Effector memory CD8-positive, alpha-beta T cell (primary cell): ENCODE data around the gene LCN12.

Experiments used
- ATAC-seq: fragments of 150-1000 bp; cut with Tn5 transposase; replicated peaks from 2 replicates; pipeline ENCODE4 v1.10.0; 2021; ENCODE audit warnings: mild to moderate bottlenecking, moderate library complexity
- DNase-seq, 3 experiments: peaks; one replicate each; pipeline ENCODE4 v3.0.0; 2021
- H3K27ac Mint-ChIP-seq, 2 donors: one replicate each; pipeline ENCODE4 v1.8.0; 2022; ENCODE audit warnings: mild to moderate bottlenecking in 2 of 2, mixed read lengths in 2 of 2, moderate library complexity in 2 of 2
- H3K27me3 Mint-ChIP-seq, 2 donors: one replicate each; pipeline ENCODE4 v1.8.0; 2022; ENCODE audit warnings: mixed read lengths in 2 of 2
- H3K36me3 Mint-ChIP-seq: one replicate; pipeline ENCODE4 v1.8.0; 2022; ENCODE audit warnings: mild to moderate bottlenecking, moderate library complexity, mixed read lengths; ENCODE audit not compliant: insufficient read depth
- H3K4me1 Mint-ChIP-seq, 2 donors: one replicate each; pipeline ENCODE4 v1.8.0; 2022; ENCODE audit warnings: low read depth in 2 of 2, mixed read lengths in 2 of 2
- H3K4me3 Mint-ChIP-seq, 2 donors: one replicate each; pipeline ENCODE4 v1.8.0; 2022; ENCODE audit warnings: mild to moderate bottlenecking in 2 of 2, mixed read lengths in 2 of 2, moderate library complexity in 2 of 2
- H3K9me3 Mint-ChIP-seq, 2 donors: one replicate each; pipeline ENCODE4 v1.8.0; 2022; ENCODE audit warnings: mixed read lengths in 2 of 2

LCN12 gene

DNA sequence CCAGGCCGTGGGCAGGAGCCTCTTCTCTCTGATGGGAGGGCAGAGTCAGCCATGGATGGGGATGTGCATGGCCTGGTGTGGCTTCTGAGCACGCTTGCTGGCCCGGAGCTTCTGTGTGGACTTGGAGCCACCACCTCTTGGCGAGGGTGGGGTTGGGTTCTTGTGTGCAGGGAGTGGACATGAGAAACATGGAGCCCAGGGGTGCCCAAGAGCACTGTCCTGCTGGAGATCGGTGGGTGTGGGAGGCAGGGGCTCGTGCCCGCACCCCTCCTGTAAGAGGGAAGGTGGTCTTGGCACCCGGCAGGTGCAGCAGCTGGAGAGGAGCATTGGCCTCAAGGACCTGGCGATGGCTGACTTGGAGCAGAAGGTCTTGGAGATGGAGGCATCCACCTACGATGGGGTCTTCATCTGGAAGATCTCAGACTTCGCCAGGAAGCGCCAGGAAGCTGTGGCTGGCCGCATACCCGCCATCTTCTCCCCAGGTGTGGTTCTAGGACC, 31.3 kb upstream of the LCN12 start:
- DNase-seq (no peak), ATAC-seq (no peak)
- H3K36me3 Mint-ChIP-seq, result peaks cover 56% of the 10 kb centered on the region
- H3K27me3 Mint-ChIP-seq, result no peaks in the 10 kb centered on the region
- no peaks in the 10 kb centered on the region for H3K9me3 Mint-ChIP-seq
- H3K4me1 Mint-ChIP-seq, result peaks cover 13% of the 10 kb centered on the region in 2 donors
- no peak overlapping the region for H3K27ac Mint-ChIP-seq
- no peak overlapping the region for H3K4me3 Mint-ChIP-seq

DNA sequence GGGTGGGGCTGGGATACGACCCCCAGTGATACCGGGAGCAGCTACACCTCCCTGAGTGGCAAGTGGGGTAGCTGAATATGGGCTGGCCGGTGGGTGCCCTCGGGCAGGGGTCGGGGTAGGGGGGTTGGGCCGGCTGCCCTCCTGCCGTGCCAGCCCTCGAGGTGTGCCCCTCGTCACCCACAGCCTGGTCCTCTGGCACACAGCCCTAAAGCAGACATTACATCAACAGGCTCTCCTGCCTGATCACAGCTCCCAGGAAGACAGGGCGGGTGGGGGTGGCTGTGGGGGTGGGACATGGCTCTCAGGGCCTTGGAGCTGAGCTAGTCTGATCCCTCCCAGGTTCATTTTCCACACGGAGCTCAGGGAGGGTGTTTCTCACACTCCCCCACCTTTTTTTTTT, 30.8 kb upstream of the LCN12 start:
- no peaks in the 10 kb centered on the region for H3K27me3 Mint-ChIP-seq
- DNase-seq, result no peak
- H3K36me3 Mint-ChIP-seq, result peaks cover 52% of the 10 kb centered on the region
- no peak overlapping the region for H3K4me3 Mint-ChIP-seq
- H3K9me3 Mint-ChIP-seq, result no peaks in the 10 kb centered on the region
- ATAC-seq, result no peak
- no peak overlapping the region for H3K27ac Mint-ChIP-seq
- peaks cover 11 to 13% of the 10 kb centered on the region in 2 donors for H3K4me1 Mint-ChIP-seq

DNA sequence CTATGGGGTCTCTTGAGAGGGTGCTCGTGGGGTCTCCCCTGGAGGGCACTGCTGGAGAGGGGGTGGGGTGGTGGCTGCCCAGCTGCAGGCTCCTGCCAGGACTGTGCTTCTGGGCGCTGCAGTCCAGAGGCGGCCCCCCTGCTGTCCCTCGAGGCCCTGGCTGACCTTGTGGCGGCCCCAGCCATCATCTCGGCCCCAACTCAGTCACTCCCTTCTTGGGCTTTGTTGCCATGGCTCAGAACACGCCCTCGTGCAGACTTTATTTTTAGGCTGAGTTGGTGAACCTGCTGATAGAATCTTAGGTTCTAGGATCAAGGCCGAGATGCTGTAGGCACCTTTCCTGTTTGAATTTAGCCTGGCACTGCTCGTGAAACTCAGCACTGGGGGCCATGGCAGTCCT, 30.4 kb upstream of the LCN12 start:
- peak overlapping the region in 1 of 2 donors; percentile 54 for H3K27ac Mint-ChIP-seq
- DNase-seq (no peak), ATAC-seq (no peak)
- H3K4me3 Mint-ChIP-seq, result no peak overlapping the region
- peaks cover 10 to 11% of the 10 kb centered on the region in 2 donors for H3K4me1 Mint-ChIP-seq
- peaks cover 52% of the 10 kb centered on the region for H3K36me3 Mint-ChIP-seq
- no peaks in the 10 kb centered on the region for H3K27me3 Mint-ChIP-seq
- H3K9me3 Mint-ChIP-seq, result no peaks in the 10 kb centered on the region

GRCh38 chr9:136922540-136922939, 29.5 kb upstream of the LCN12 start:
- H3K27me3 Mint-ChIP-seq, result no peaks in the 10 kb centered on the region
- H3K36me3 Mint-ChIP-seq, result peaks cover 47% of the 10 kb centered on the region
- no peaks in the 10 kb centered on the region for H3K9me3 Mint-ChIP-seq
- H3K27ac Mint-ChIP-seq, result peak overlapping the region; percentile 35 to 54
- DNase-seq, result no peak
- ATAC-seq, result no peak
- H3K4me1 Mint-ChIP-seq, result peaks cover 3 to 4% of the 10 kb centered on the region in 2 donors
- no peak overlapping the region for H3K4me3 Mint-ChIP-seq

GRCh38 chr9:136923881-136924280, 28.2 kb upstream of the LCN12 start:
- ATAC-seq (no peak), DNase-seq (no peak)
- H3K36me3 Mint-ChIP-seq, result peaks cover 38% of the 10 kb centered on the region
- no peak overlapping the region for H3K4me3 Mint-ChIP-seq
- no peak overlapping the region for H3K27ac Mint-ChIP-seq
- H3K4me1 Mint-ChIP-seq, result peaks cover 3 to 4% of the 10 kb centered on the region in 2 donors
- H3K9me3 Mint-ChIP-seq, result no peaks in the 10 kb centered on the region
- no peaks in the 10 kb centered on the region for H3K27me3 Mint-ChIP-seq

DNA sequence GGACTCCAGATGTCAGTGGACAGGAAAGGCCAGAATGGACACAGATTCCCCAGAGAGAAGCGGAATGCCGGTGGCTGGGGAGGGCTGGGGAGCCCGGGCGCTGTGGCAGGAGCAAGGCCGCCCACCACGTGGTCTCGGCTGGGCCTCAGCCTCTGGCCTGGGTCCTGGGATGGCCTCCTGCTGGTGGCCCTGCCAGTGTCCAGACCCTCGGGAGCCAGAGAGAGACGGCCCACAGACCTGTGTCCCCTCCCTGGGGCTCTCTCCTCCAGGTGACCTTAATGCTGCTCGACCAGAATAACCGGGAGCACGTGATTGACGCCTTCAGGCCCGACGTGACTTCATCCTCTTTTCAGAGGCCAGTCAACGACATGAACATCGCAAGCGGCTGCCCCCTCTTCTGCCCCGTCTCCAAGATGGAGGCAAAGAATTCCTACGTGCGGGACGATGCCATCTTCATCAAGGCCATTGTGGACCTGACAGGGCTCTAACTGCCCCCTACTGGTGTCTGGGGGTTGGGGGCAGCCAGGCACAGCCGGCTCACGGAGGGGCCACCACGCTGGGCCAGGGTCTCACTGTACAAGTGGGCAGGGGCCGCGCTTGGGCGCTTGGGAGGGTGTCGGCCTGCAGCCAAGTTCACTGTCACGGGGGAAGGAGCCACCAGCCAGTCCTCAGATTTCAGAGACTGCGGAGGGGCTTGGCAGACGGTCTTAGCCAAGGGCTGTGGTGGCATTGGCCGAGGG, 26.5 kb upstream of the LCN12 start:
- no peak for DNase-seq
- no peaks in the 10 kb centered on the region for H3K9me3 Mint-ChIP-seq
- ATAC-seq, result no peak
- no peak overlapping the region for H3K27ac Mint-ChIP-seq
- peaks cover 23% of the 10 kb centered on the region for H3K36me3 Mint-ChIP-seq
- H3K4me1 Mint-ChIP-seq, result peaks cover 3 to 4% of the 10 kb centered on the region in 2 donors
- no peak overlapping the region for H3K4me3 Mint-ChIP-seq
- no peaks in the 10 kb centered on the region for H3K27me3 Mint-ChIP-seq

GRCh38 chr9:136926154-136926704, 25.8 kb upstream of the LCN12 start:
- no peaks in the 10 kb centered on the region for H3K27me3 Mint-ChIP-seq
- H3K9me3 Mint-ChIP-seq, result no peaks in the 10 kb centered on the region
- ATAC-seq (no peak), DNase-seq (no peak)
- peak overlapping the region in 1 of 2 donors; percentile 78 for H3K27ac Mint-ChIP-seq
- H3K4me1 Mint-ChIP-seq, result peaks cover 3 to 4% of the 10 kb centered on the region in 2 donors
- no peak overlapping the region for H3K4me3 Mint-ChIP-seq
- peaks cover 18% of the 10 kb centered on the region for H3K36me3 Mint-ChIP-seq

- DNase-seq, result no peak
- Mint-ChIP-seq H3K36me3 (peaks cover 18% of the 10 kb centered on the region), H3K4me3 (no peak overlapping the region), H3K4me1 (peaks cover 3 to 4% of the 10 kb centered on the region in 2 donors), H3K9me3 (no peaks in the 10 kb centered on the region), H3K27ac (peak overlapping the region in 1 of 2 donors; percentile 78), H3K27me3 (no peaks in the 10 kb centered on the region)
- ATAC-seq, result no peak
Observed at GRCh38 chr9:136926749-136927148, 25.3 kb upstream of the LCN12 start.

- Mint-ChIP-seq H3K4me3 (no peak overlapping the region), H3K9me3 (no peaks in the 10 kb centered on the region), H3K27me3 (no peaks in the 10 kb centered on the region), H3K27ac (no peak overlapping the region), H3K4me1 (peaks cover 4 to 5% of the 10 kb centered on the region in 2 donors), H3K36me3 (peaks cover 18% of the 10 kb centered on the region)
- DNase-seq, result no peak
- ATAC-seq, result no peak
Observed at GRCh38 chr9:136927343-136928271, 24.5 kb upstream of the LCN12 start.

- peaks cover 5 to 6% of the 10 kb centered on the region in 2 donors for H3K4me1 Mint-ChIP-seq
- H3K9me3 Mint-ChIP-seq, result no peaks in the 10 kb centered on the region
- DNase-seq (no peak), ATAC-seq (no peak)
- no peak overlapping the region for H3K27ac Mint-ChIP-seq
- H3K36me3 Mint-ChIP-seq, result peaks cover 15% of the 10 kb centered on the region
- H3K27me3 Mint-ChIP-seq, result no peaks in the 10 kb centered on the region
- no peak overlapping the region for H3K4me3 Mint-ChIP-seq
Observed at GRCh38 chr9:136928591-136928990, 23.5 kb upstream of the LCN12 start.

DNA sequence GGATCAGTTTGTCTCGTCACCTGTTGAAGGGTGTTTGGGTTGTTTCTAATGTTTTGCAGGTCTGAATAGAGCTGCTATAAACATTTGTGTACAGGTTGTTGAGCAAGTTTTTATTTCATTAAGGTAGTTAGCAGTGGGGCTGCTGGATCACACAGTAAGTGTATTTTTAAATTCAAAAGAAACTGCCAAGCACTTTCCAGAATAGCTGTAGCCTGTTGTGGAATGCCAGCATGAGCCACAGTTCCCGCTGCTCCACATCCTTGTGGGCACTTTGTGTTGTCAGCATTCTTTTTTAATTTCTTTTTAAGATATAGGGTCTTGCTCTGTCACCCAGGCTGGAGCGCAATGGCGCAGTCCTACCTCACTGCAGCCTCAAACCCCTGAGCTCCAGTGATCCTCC, 22.1 kb upstream of the LCN12 start:
- no peak overlapping the region for H3K4me3 Mint-ChIP-seq

GRCh38 chr9:136931611-136932130, 20.4 kb upstream of the LCN12 start:
- DNase-seq (no peak), ATAC-seq (no peak)
- Mint-ChIP-seq H3K27ac (peak overlapping the region; percentile 9 to 38), H3K4me3 (no peak overlapping the region), H3K36me3 (no peaks in the 10 kb centered on the region), H3K4me1 (peaks cover 5 to 11% of the 10 kb centered on the region in 2 donors), H3K27me3 (no peaks in the 10 kb centered on the region), H3K9me3 (no peaks in the 10 kb centered on the region)

More for the DNA sequence above, 22.1 kb upstream of the LCN12 start:
- Mint-ChIP-seq H3K4me1 (peaks cover 5 to 6% of the 10 kb centered on the region in 2 donors), H3K9me3 (no peaks in the 10 kb centered on the region), H3K27me3 (no peaks in the 10 kb centered on the region), H3K36me3 (peaks cover 6% of the 10 kb centered on the region), H3K27ac (peak overlapping the region in 1 of 2 donors; percentile 59)
- DNase-seq (no peak), ATAC-seq (no peak)

DNA sequence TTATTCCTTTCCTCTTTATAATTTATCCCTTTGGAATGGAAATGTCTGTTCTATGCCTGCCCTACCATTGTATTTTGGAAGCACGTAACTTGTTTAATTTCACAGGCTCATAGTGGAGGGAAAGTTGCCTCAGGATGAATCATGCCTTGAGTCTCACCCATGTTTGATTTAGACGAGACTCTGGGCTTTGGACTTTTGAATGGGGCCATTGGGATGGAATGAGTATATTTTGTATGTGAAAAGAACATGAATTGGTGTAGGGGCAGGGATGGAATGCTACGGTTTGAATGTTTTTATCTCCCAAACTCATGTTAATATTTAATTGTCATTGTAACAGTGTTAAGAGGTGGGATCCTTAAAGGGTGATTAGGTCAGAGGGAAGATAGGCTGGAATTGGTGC, 17.8 kb upstream of the LCN12 start:
- H3K4me3 Mint-ChIP-seq, result no peak overlapping the region
- H3K27ac Mint-ChIP-seq, result no peak overlapping the region
- ATAC-seq (no peak), DNase-seq (no peak)
- H3K4me1 Mint-ChIP-seq, result peaks cover 3 to 14% of the 10 kb centered on the region in 2 donors
- H3K9me3 Mint-ChIP-seq, result no peaks in the 10 kb centered on the region
- peaks cover 5% of the 10 kb centered on the region for H3K36me3 Mint-ChIP-seq
- no peaks in the 10 kb centered on the region for H3K27me3 Mint-ChIP-seq
